ENCODE results near the gene MTCL1.

Gene MTCL1

GRCh38 chr18:8776013-8776943 lies 70.9 kb downstream of the MTCL1 start:
- no peak for DNase-seq

- no peak for DNase-seq
These were observed 72.5 kb downstream of the MTCL1 start for GRCh38 chr18:8777846-8778245.

GRCh38 chr18:8778386-8778785 lies 73.0 kb downstream of the MTCL1 start:
- DNase-seq = no peak

GRCh38 chr18:8778824-8779223 lies 73.5 kb downstream of the MTCL1 start:
- DNase-seq = no peak

GRCh38 chr18:8779251-8779650 lies 73.9 kb downstream of the MTCL1 start:
- no peak for DNase-seq

- DNase-seq = no peak
These were observed 74.9 kb downstream of the MTCL1 start for GRCh38 chr18:8780227-8780626.

- DNase-seq = no peak
These were observed 76.3 kb downstream of the MTCL1 start for GRCh38 chr18:8781671-8782070.

- DNase-seq = no peak
These were observed 78.1 kb downstream of the MTCL1 start for GRCh38 chr18:8783335-8783993.

- no peak for DNase-seq
These were observed 78.7 kb downstream of the MTCL1 start for GRCh38 chr18:8783994-8784530.

- DNase-seq = no peak
These were observed 79.9 kb downstream of the MTCL1 start for GRCh38 chr18:8785261-8785660.

GRCh38 chr18:8785855-8786482 lies 80.6 kb downstream of the MTCL1 start:
- DNase-seq = no peak

GRCh38 chr18:8786483-8787370 lies 81.4 kb downstream of the MTCL1 start:
- DNase-seq = no peak

- DNase-seq = no peak
These were observed 82.0 kb downstream of the MTCL1 start for GRCh38 chr18:8787371-8787670.

- DNase-seq = no peak
These were observed 82.4 kb downstream of the MTCL1 start for GRCh38 chr18:8787794-8788193.

GRCh38 chr18:8788503-8789429 lies 83.4 kb downstream of the MTCL1 start:
- no peak for DNase-seq

GRCh38 chr18:8791171-8791651 lies 85.9 kb downstream of the MTCL1 start:
- DNase-seq = no peak

GRCh38 chr18:8792688-8793316 lies 87.4 kb downstream of the MTCL1 start:
- DNase-seq = no peak

GRCh38 chr18:8793445-8794155 lies 88.2 kb downstream of the MTCL1 start:
- no peak for DNase-seq

- DNase-seq = no peak
These were observed 89.0 kb downstream of the MTCL1 start for GRCh38 chr18:8794156-8794933.

All from activated CD4-positive, alpha-beta T cell treated with anti-CD3 and anti-CD28 coated beads for 4 hours (primary cell).